MM.1S (cell line): Measurements from ENCODE around the gene NAGLU.

Experiments
- DNase-seq: peaks from one replicate; pipeline ENCODE4 v3.0.0-alpha.2; 2015
- H2AFZ ChIP-seq: fragments of 300-600 bp; sonication (generic); 2 replicates; pipeline ENCODE4 v1.6.0; 2016; ENCODE audit warnings: antibody characterized with exemption, low read length
- H3F3A ChIP-seq: fragments of 300-600 bp; sonication (generic); 2 replicates; pipeline ENCODE4 v1.6.1; 2016; ENCODE audit warnings: mild to moderate bottlenecking, antibody characterized with exemption, low read length, moderate library complexity, mixed read lengths; ENCODE audit not compliant: insufficient read depth
- H3K27ac ChIP-seq: fragments of 300-600 bp; sonication (generic); 2 replicates; pipeline ENCODE4 v1.5.1; 2016; ENCODE audit warnings: mild to moderate bottlenecking, low read length
- H3K27me3 ChIP-seq: fragments of 300-600 bp; sonication (generic); replicated peaks from 2 replicates; pipeline ENCODE4 v1.6.0; 2016; ENCODE audit warnings: low read length; ENCODE audit not compliant: insufficient read depth
- H3K36me3 ChIP-seq: fragments of 300-600 bp; sonication (generic); replicated peaks from 2 replicates; pipeline ENCODE4 v1.6.1; 2016; ENCODE audit warnings: mild to moderate bottlenecking, low read length, mixed read lengths; ENCODE audit not compliant: insufficient read depth
- H3K4me1 ChIP-seq: fragments of 300-600 bp; sonication (generic); 2 replicates; pipeline ENCODE4 v1.6.1; 2016; ENCODE audit warnings: low read length, mixed read lengths
- H3K4me2 ChIP-seq: fragments of 300-600 bp; sonication (generic); 2 replicates; pipeline ENCODE4 v1.6.0; 2016; ENCODE audit warnings: low read depth, low read length
- H3K4me3 ChIP-seq: fragments of 300-600 bp; sonication (generic); 2 replicates; pipeline ENCODE4 v1.5.1; 2016; ENCODE audit warnings: low read length, mixed read lengths
- H3K79me2 ChIP-seq: fragments of 300-600 bp; sonication (generic); 2 replicates; pipeline ENCODE4 v1.6.1; 2016; ENCODE audit warnings: mixed run types, low read length, mixed read lengths
- H3K9ac ChIP-seq: fragments of 300-600 bp; sonication (generic); 2 replicates; pipeline ENCODE4 v1.6.1; 2016; ENCODE audit warnings: low read length, mixed read lengths
- H3K9me2 ChIP-seq: fragments of 300-600 bp; sonication (generic); replicated peaks from 2 replicates; pipeline ENCODE4 v1.6.1; 2016; ENCODE audit warnings: mild to moderate bottlenecking, low read length, mixed read lengths; ENCODE audit not compliant: insufficient read depth
- H3K9me3 ChIP-seq: fragments of 300-600 bp; sonication (generic); replicated peaks from 2 replicates; pipeline ENCODE4 v1.6.1; 2016; ENCODE audit warnings: mild to moderate bottlenecking, low read length, mixed read lengths; ENCODE audit not compliant: insufficient read depth
- H4K20me1 ChIP-seq: fragments of 300-600 bp; sonication (generic); 2 replicates; pipeline ENCODE4 v1.6.1; 2016; ENCODE audit warnings: mild to moderate bottlenecking, low read length, moderate library complexity, mixed read lengths; ENCODE audit not compliant: insufficient read depth
- EZH2 ChIP-seq: fragments of 300-600 bp; sonication (generic); optimal IDR thresholded peaks from 2 replicates; pipeline ENCODE3; 2017; ENCODE audit warnings: low read depth, mild to moderate bottlenecking, antibody characterized with exemption, low read length, mixed read lengths
- EZH2phosphoT487 ChIP-seq: fragments of 300-600 bp; sonication (generic); IDR thresholded peaks from 2 replicates; pipeline ENCODE4 v1.6.1; 2018; ENCODE audit warnings: antibody characterized with exemption, low read length
- TF ChIP-seq, protein P1 (sequence below): fragments of 300-600 bp; sonication (generic); IDR thresholded peaks from 2 replicates; pipeline ENCODE4 v1.5.1; 2016; ENCODE audit warnings: antibody characterized with exemption, low read length, mixed read lengths

The NAGLU gene

GRCh38 chr17:42571435-42572225 is 35.6 kb downstream of the NAGLU start:
- Histone ChIP-seq H3K9me2 (no peaks in the 10 kb centered on the region), H3K36me3 (peaks cover 6% of the 10 kb centered on the region; the same call in 1 of the 2 replicates), H3K4me3 (no peak overlapping the region), H3K27ac (no peak overlapping the region), H3K9me3 (no peaks in the 10 kb centered on the region), H3K4me1 (peaks cover 11% of the 10 kb centered on the region), H3K27me3 (no peaks in the 10 kb centered on the region), H3K4me2 (no peak overlapping the region), H3K79me2 (peaks cover 87% of the 10 kb centered on the region), H2AFZ (no peak overlapping the region), H3F3A (peaks cover 14% of the 10 kb centered on the region; the same call in 1 of the 2 replicates), H4K20me1 (no peaks in the 10 kb centered on the region), H3K9ac (no peak overlapping the region)
- TF ChIP-seq, protein P1, sequence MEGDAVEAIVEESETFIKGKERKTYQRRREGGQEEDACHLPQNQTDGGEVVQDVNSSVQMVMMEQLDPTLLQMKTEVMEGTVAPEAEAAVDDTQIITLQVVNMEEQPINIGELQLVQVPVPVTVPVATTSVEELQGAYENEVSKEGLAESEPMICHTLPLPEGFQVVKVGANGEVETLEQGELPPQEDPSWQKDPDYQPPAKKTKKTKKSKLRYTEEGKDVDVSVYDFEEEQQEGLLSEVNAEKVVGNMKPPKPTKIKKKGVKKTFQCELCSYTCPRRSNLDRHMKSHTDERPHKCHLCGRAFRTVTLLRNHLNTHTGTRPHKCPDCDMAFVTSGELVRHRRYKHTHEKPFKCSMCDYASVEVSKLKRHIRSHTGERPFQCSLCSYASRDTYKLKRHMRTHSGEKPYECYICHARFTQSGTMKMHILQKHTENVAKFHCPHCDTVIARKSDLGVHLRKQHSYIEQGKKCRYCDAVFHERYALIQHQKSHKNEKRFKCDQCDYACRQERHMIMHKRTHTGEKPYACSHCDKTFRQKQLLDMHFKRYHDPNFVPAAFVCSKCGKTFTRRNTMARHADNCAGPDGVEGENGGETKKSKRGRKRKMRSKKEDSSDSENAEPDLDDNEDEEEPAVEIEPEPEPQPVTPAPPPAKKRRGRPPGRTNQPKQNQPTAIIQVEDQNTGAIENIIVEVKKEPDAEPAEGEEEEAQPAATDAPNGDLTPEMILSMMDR = no peak
- no peak for TF ChIP-seq EZH2phosphoT487
- no peak for TF ChIP-seq EZH2
- no peak for DNase-seq

GRCh38 chr17:42573095-42573494 is 37.1 kb downstream of the NAGLU start:
- Histone ChIP-seq H3F3A (peaks cover 24% of the 10 kb centered on the region), H3K9me2 (no peaks in the 10 kb centered on the region), H3K9ac (no peak overlapping the region), H3K36me3 (peaks cover 6% of the 10 kb centered on the region; the same call in 1 of the 2 replicates), H3K79me2 (peaks cover 84% of the 10 kb centered on the region), H3K4me2 (no peak overlapping the region), H3K27me3 (no peaks in the 10 kb centered on the region), H3K27ac (no peak overlapping the region), H3K9me3 (no peaks in the 10 kb centered on the region), H3K4me1 (peaks cover 9% of the 10 kb centered on the region; the same call in 1 of the 2 replicates), H3K4me3 (no peak overlapping the region), H2AFZ (no peak overlapping the region), H4K20me1 (no peaks in the 10 kb centered on the region)
- no peak for DNase-seq
- TF ChIP-seq EZH2phosphoT487 (no peak), EZH2 (no peak)
- TF ChIP-seq, protein P1 = no peak

DNA sequence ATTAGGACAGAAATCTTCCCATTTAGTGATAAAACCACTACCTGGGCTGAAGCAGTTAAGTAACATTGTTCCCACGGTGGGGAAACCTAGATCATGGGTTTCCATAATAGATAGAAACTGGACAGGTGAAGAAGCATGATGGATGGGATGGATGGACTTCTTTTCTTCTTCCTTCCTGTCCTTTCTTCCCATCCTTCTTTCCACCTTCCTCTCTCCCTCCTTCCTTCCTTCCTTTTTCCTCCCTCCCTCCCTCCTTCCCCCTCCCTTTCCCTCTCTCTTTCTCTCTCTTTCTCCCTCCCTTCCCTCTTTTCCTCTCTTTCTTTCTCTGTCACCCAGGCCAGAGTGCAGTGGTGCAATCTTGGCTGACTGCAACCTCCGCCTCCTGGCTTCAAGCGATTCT is 38.4 kb downstream of the NAGLU start:
- H3K9me2 ChIP-seq = no peaks in the 10 kb centered on the region
- no peak overlapping the region for H3K27ac ChIP-seq
- TF ChIP-seq EZH2 (no peak), EZH2phosphoT487 (no peak)
- TF ChIP-seq, protein P1 = no peak
- H3K9ac ChIP-seq = no peak overlapping the region
- H3K27me3 ChIP-seq = no peaks in the 10 kb centered on the region
- H3K79me2 ChIP-seq = peaks cover 72% of the 10 kb centered on the region
- H3K9me3 ChIP-seq = no peaks in the 10 kb centered on the region
- no peaks in the 10 kb centered on the region for H4K20me1 ChIP-seq
- H3K4me3 ChIP-seq = no peak overlapping the region
- H3K4me2 ChIP-seq = no peak overlapping the region
- peaks cover 35% of the 10 kb centered on the region for H3F3A ChIP-seq
- H3K4me1 ChIP-seq = peaks cover 14% of the 10 kb centered on the region
- no peak for DNase-seq
- H2AFZ ChIP-seq = no peak overlapping the region
- peaks cover 4% of the 10 kb centered on the region; the same call in 1 of the 2 replicates for H3K36me3 ChIP-seq
